GM12878 (cell line): ENCODE results near the gene UGT1A6.

Source experiments
- CBX5 ChIP-seq: sonication (generic); IDR thresholded peaks from 2 replicates; pipeline ENCODE4 v1.6.1; 2016; ENCODE audit warnings: low read depth, moderate library complexity, mild to moderate bottlenecking, inconsistent platforms
- EGR1 ChIP-seq, 2 experiments: IDR thresholded peaks; 1 replicate in 1 of 2; 2 replicates in 1 of 2; pipeline ENCODE4 v1.6.1; 2011 to 2012; ENCODE audit warnings: low read depth in 2 of 2, low read length in 2 of 2, borderline replicate concordance in 1 of 2, mild to moderate bottlenecking in 1 of 2, moderate library complexity in 1 of 2
- POLR2A ChIP-seq: IDR thresholded peaks from 2 replicates; pipeline ENCODE4 v1.6.1; 2011; ENCODE audit warnings: low read depth, mild to moderate bottlenecking, low read length
- TF ChIP-seq, protein P1 (sequence below): fragments of 450-650 bp; IDR thresholded peaks from 2 replicates; pipeline ENCODE4 v1.6.1; 2014; ENCODE audit warnings: mild to moderate bottlenecking

DNA sequence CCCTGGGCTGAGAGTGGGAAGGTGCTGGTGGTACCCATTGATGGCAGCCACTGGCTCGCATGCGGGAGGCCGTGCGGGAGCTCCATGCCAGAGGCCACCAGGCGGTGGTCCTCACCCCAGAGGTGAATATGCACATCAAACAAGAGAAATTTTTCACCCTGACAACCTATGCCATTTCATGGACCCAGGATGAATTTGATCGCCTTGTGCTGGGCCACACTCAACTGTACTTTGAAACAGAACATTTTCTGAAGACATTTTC is 54.5 kb downstream of the UGT1A6 start:
- TF ChIP-seq POLR2A, result no peak
- no peak for TF ChIP-seq CBX5
- no peak for TF ChIP-seq EGR1 (IDR thresholded peaks at IDR 0.05; ENCODE audit: borderline replicate concordance in 1 of 2, low read depth in 2 of 2, low read length in 2 of 2)
- TF ChIP-seq, protein P1, sequence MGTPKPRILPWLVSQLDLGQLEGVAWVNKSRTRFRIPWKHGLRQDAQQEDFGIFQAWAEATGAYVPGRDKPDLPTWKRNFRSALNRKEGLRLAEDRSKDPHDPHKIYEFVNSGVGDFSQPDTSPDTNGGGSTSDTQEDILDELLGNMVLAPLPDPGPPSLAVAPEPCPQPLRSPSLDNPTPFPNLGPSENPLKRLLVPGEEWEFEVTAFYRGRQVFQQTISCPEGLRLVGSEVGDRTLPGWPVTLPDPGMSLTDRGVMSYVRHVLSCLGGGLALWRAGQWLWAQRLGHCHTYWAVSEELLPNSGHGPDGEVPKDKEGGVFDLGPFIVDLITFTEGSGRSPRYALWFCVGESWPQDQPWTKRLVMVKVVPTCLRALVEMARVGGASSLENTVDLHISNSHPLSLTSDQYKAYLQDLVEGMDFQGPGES, result no peak
